Epithelial cell of esophagus (primary cell): ENCODE results near the gene ARFGAP3.

Experiments
- DNase-seq: peaks from one replicate; pipeline ENCODE4 v3.0.0; 2010; ENCODE audit warnings: low read depth
- H3K4me3 ChIP-seq: 2 replicates; pipeline ENCODE4 v1.5.1; 2011; ENCODE audit warnings: mild to moderate bottlenecking, low read length, control low read depth
- TF ChIP-seq, protein P1 (sequence below): IDR thresholded peaks from 2 replicates; pipeline ENCODE4 v1.5.1; 2011; ENCODE audit warnings: low read depth, mild to moderate bottlenecking, low read length, control low read depth, inconsistent platforms; ENCODE audit not compliant: insufficient read depth; ENCODE audit errors: missing control alignments

Gene ARFGAP3

DNA sequence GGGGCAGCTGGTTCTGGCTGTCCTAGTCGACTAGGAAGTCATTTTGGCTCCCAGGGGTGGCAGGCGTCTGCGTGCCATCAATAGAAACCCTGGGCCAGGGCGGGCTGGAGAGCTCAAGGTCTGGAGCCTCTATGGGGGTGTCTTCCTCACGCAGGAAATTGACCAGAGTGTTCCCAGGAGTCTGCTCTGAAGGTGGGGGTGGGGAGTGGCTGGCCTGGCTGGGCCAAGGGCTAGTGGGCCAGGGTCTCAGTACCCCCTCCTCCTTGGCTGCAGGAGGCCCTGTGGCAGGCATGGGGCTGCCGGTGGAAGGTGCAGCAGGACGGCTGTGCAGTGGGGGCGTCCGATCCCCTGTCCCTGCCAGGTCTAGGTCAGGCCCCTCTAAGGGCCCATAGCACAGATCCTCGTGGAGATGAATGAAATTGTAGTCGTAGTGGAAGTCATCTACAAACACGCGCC, 64.6 kb downstream of the ARFGAP3 start:
- TF ChIP-seq, protein P1, sequence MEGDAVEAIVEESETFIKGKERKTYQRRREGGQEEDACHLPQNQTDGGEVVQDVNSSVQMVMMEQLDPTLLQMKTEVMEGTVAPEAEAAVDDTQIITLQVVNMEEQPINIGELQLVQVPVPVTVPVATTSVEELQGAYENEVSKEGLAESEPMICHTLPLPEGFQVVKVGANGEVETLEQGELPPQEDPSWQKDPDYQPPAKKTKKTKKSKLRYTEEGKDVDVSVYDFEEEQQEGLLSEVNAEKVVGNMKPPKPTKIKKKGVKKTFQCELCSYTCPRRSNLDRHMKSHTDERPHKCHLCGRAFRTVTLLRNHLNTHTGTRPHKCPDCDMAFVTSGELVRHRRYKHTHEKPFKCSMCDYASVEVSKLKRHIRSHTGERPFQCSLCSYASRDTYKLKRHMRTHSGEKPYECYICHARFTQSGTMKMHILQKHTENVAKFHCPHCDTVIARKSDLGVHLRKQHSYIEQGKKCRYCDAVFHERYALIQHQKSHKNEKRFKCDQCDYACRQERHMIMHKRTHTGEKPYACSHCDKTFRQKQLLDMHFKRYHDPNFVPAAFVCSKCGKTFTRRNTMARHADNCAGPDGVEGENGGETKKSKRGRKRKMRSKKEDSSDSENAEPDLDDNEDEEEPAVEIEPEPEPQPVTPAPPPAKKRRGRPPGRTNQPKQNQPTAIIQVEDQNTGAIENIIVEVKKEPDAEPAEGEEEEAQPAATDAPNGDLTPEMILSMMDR = no peak
- H3K4me3 ChIP-seq = no peak overlapping the region
- no peak for DNase-seq

DNA sequence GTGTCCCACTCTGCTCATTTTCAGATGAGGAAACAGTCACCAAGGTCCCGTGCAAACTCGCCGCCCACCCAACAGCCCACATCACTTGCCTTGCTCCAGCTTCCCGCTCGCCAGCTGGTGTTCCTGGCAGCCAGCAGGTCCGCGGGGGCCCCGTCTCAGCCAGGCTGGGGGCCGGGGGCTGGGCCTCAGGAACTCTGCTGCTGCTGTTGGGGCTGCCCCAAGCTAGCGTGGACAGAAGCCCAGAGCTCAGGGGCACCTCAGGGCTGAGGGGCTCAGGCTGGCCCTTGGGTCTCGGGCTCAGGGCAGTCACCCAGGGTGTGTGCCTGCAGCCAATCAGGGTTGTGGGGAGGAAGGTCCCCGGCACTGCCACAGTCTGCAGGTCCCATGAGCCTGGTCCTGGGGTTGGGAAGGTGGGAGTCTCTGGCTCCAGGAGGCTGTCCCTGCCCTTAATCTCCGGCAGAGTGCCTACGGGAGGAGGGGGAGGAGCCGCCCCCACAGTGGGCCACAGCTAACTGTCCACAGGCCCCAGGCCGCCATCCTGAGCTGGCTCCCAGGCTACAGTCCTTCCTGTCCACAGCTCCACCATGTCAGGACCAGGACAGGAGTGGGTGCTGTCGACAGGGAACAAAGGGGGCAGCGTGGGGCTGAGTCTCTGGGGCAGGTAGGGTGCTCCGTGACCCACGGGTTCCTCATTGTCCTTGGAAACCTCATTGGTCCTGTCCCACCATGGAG, 65.2 kb downstream of the ARFGAP3 start:
- H3K4me3 ChIP-seq = no peak overlapping the region
- no peak for DNase-seq
- TF ChIP-seq, protein P1 = no peak

DNA sequence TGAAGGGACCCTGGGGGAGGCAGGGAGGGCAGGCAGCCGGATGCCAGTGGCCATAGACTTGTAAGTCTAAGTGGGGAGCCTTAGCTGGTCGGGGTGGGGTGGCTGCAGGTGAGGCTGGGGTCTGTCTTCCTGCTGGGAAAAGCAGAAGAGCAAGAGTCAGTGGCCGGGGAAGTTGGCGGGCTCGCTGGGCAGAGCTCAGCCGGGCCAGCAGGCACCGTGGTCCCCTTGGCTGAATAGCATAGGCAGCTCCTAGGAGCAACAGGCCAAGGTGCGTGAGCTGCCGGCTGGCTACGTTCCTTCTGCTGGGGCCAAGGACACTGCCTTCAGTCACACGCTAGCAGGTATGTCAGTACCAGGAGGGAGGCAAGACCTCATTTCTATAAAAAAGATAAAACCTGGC, 68.6 kb downstream of the ARFGAP3 start:
- TF ChIP-seq, protein P1 = no peak
- H3K4me3 ChIP-seq = no peak overlapping the region
- DNase-seq = no peak

DNA sequence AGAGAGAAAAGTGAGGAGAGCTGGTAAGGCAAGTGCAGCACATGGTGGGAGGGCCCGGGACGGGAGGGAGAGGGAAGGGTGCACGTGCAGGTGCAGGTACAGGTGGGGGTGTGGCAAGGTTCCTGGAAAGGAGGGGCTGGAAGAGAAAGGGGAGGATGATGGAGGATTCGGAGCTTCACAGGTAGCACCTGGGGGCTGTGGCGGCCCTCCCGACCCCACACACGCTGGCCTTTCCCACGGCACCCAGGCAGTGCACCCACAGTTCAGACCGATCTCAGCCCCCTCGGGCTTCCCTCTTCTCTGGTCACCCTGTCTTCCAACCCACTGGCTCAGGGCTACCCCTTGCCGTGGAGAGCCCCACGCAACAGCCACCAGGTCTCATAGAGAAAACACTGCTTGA, 69.1 kb downstream of the ARFGAP3 start:
- DNase-seq = no peak
- TF ChIP-seq, protein P1 = no peak
- no peak overlapping the region for H3K4me3 ChIP-seq

- no peak for DNase-seq
- no peak overlapping the region for H3K4me3 ChIP-seq
- TF ChIP-seq, protein P1 = no peak
Measured at GRCh38 chr22:42787357-42787736, 69.7 kb downstream of the ARFGAP3 start.

- DNase-seq = no peak
- TF ChIP-seq, protein P1 = no peak
- no peak overlapping the region for H3K4me3 ChIP-seq
Measured at GRCh38 chr22:42786606-42787356, 70.3 kb downstream of the ARFGAP3 start.
